ENCODE results near the gene PSME3. TPM values are rescaled to one million over a fixed set of nuclear protein-coding genes. Genes with fewer than 3 reads are reported as not detected.
"Not testable (repeated sequence)": the region's sequence is repeated elsewhere in the genome, so short reads cannot be mapped to it uniquely, and the experiment has no call there.

The PSME3 gene
- total and polyA plus RNA-seq, 8 donors: 66.2 to 131 (median 80.5) TPM

DNA sequence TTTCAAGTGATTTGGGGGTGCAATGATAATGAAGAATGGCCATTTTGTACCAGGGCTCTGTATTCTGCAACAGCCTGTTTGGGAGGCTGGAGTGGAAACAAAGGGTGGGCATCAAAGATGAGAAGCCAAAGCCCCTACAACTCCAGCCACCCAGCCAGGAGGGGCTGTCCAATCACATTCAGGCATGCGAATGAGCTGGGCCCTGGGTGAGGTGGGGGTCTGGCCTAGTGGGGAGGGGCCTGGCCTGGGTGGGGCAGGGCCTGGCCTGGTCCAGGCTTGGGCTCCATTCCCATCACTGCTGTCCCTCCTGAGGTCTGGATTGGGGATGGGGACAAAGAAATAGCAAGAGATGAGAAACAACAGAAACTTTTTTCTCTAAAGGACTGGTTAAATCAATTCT, 24.2 kb downstream of the PSME3 start:
- ATAC-seq (no peak), DNase-seq (no peak)
- H3K27ac ChIP-seq: no peak overlapping the region
- no peaks in the 10 kb centered on the region for H3K9me3 ChIP-seq
- intact Hi-C loops (cut with DNase I): no loop called here
- H3K4me1 ChIP-seq: peaks cover 0 to 12% of the 10 kb centered on the region in 2 donors
- H3K4me3 ChIP-seq: no peak overlapping the region
- TF ChIP-seq, protein P1, sequence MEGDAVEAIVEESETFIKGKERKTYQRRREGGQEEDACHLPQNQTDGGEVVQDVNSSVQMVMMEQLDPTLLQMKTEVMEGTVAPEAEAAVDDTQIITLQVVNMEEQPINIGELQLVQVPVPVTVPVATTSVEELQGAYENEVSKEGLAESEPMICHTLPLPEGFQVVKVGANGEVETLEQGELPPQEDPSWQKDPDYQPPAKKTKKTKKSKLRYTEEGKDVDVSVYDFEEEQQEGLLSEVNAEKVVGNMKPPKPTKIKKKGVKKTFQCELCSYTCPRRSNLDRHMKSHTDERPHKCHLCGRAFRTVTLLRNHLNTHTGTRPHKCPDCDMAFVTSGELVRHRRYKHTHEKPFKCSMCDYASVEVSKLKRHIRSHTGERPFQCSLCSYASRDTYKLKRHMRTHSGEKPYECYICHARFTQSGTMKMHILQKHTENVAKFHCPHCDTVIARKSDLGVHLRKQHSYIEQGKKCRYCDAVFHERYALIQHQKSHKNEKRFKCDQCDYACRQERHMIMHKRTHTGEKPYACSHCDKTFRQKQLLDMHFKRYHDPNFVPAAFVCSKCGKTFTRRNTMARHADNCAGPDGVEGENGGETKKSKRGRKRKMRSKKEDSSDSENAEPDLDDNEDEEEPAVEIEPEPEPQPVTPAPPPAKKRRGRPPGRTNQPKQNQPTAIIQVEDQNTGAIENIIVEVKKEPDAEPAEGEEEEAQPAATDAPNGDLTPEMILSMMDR (IDR thresholded peaks at IDR 0.05): no peak
- no peaks in the 10 kb centered on the region for H3K36me3 ChIP-seq
- H3K27me3 ChIP-seq: no peaks in the 10 kb centered on the region

DNA sequence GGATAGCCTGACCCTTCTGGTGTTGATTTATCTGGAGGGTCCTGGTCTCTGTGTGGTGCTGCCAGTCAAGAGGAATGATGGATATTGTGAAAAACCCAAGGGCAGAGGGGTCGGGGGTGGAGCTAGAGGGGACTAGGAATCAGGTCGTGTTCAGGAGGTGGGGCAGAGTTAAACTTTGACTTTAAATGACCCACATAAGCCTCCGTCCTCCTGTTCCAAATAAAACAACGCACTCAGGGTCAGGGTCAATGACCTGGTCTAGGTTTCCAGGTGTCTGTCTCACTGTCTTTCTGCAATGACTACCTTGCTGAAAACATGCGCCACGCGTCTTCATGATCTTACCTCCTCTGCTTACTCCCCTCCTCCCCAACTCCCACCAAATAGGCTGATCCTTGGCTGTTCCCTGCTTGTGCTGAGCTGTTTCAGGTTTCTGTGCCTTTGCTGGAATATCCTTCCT, 32.5 kb downstream of the PSME3 start:
- peaks cover 0 to 5% of the 10 kb centered on the region in 2 donors for H3K9me3 ChIP-seq
- no peaks in the 10 kb centered on the region for H3K36me3 ChIP-seq
- ATAC-seq (no peak), DNase-seq (no peak)
- TF ChIP-seq, protein P1 (IDR thresholded peaks at IDR 0.05): no peak
- no peak overlapping the region for H3K4me3 ChIP-seq
- H3K27me3 ChIP-seq: no peaks in the 10 kb centered on the region
- peaks cover 0 to 6% of the 10 kb centered on the region in 2 donors for H3K4me1 ChIP-seq
- intact Hi-C loops (cut with DNase I): no loop called here
- H3K27ac ChIP-seq: no peak overlapping the region

DNA sequence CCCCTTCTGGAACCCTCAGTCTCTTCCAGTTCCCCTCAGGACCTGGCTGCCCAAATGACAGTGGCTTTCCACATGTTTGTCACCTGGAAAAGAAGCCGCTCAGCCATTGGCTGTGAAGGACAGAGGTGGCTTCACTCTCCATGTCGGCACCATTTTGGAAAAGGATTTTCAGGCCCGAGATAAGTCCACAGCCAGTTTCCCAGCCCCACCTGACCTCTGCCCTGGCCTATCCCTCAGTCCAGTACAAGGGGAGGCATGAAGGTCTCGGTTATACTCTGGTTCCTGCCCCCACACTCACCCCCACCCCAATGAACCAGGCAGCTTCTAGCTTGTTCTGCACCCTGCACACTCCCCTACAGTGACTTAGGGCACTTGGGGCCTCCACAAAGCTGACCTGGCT, 33.0 kb downstream of the PSME3 start:
- Histone ChIP-seq H3K27ac (no peak overlapping the region), H3K4me3 (no peak overlapping the region)
- TF ChIP-seq, protein P1 (IDR thresholded peaks at IDR 0.05): no peak

DNA sequence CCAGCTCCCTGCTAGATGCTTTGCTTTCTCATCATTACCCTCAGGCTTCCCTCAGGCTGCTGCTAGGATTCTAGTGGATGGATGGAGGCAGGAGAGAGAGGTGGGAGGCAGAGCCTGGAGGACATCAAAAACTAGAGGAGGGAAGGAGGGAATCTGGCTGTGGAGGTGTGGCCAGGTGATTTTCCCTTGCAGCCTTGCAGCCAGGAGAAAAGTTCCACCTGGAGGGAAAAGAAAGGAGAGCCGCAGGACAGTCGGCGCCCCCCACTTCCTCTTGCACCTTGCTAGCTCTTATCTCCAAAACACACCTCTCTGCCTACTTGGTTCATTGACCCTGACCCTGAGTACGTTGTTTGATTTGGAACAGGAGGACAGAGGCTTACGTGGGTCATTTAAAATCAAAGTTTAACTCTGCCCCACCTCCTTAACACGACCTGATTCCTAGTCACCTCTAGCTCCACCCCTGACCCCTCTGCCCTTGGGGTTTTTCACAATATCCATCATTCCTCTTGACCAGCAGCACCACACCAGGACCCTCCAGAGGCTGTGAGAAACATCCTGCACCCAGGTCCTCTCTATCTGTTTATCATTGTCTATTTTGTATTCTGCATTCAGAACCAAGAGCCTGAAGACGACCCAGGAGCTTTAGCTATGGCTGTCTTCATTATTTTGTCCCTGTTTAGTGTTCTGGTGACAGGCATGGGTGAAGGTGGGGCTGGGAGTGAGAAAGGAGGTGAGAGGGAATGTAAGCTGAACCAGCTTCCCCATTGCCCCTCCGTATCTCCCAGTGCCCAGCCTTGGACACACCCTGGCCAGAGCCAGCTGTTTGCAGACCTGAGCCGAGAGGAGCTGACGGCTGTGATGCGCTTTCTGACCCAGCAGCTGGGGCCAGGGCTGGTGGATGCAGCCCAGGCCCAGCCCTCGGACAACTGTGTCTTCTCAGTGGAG, 33.7 kb downstream of the PSME3 start:
- Histone ChIP-seq H3K4me1 (peaks cover 0 to 6% of the 10 kb centered on the region in 2 donors), H3K27ac (no peak overlapping the region), H3K9me3 (peaks cover 0 to 6% of the 10 kb centered on the region in 2 donors), H3K27me3 (no peaks in the 10 kb centered on the region), H3K4me3 (no peak overlapping the region), H3K36me3 (no peaks in the 10 kb centered on the region)
- TF ChIP-seq, protein P1 (IDR thresholded peaks at IDR 0.05): no peak
- DNase-seq: no peak
- no peak for ATAC-seq
- intact Hi-C loops (cut with DNase I): no loop called here

More for the DNA sequence above, 33.0 kb downstream of the PSME3 start:
- intact Hi-C loops (cut with DNase I): no loop called here
- DNase-seq (no peak), ATAC-seq (no peak)
- Histone ChIP-seq H3K4me1 (peaks cover 0 to 6% of the 10 kb centered on the region in 2 donors), H3K27me3 (no peaks in the 10 kb centered on the region), H3K9me3 (peaks cover 0 to 6% of the 10 kb centered on the region in 2 donors), H3K36me3 (no peaks in the 10 kb centered on the region)

DNA sequence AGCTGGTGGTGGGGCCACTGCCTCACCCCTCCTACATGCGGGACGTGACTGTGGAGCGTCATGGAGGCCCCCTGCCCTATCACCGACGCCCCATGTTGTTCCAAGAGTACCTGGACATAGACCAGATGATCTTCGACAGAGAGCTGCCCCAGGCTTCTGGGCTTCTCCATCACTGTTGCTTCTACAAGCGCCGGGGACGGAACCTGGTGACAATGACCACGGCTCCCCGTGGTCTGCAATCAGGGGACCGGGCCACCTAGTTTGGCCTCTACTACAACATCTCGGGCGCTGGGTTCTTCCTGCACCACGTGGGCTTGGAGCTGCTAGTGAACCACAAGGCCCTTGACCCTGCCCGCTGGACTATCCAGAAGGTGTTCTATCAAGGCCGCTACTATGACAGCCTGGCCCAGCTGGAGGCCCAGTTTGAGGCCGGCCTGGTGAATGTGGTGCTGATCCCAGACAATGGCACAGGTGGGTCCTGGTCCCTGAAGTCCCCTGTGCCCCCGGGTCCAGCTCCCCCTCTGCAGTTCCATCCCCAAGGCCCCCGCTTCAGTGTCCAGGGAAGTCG, 34.6 kb downstream of the PSME3 start:
- DNase-seq; H3K36me3 ChIP-seq; ATAC-seq; H3K9me3 ChIP-seq; H3K27ac ChIP-seq; H3K4me3 ChIP-seq; intact Hi-C loops (cut with DNase I); H3K27me3 ChIP-seq; H3K4me1 ChIP-seq: not testable (repeated sequence)
